GM19240 (cell line): ENCODE measurements around the gene MAGI2.

Experiments
- DNase-seq: peaks from one replicate; pipeline ENCODE4 v3.0.0; 2011; ENCODE audit warnings: low spot score; ENCODE audit not compliant: insufficient read length

MAGI2 gene

DNA sequence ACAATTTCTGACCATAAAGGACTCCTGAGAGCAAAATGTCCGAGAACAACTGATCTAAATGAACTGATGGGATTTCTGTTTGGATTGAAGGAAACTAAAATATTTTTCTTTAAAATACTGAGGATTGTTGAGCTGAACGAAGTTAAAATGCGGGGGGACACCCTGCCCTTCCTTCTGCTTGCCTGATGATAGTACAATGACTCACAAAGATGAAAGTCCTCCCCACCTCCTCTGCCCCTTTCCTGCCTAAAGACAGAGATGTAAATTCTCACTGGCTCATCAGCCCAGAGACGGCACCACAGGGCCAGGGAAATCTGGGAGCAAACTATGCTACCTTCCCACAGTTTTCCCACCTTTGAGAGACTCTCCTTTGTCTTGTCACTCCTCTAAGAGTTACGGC lies 1474.2 kb downstream of the MAGI2 start:
- DNase-seq = no peak

DNA sequence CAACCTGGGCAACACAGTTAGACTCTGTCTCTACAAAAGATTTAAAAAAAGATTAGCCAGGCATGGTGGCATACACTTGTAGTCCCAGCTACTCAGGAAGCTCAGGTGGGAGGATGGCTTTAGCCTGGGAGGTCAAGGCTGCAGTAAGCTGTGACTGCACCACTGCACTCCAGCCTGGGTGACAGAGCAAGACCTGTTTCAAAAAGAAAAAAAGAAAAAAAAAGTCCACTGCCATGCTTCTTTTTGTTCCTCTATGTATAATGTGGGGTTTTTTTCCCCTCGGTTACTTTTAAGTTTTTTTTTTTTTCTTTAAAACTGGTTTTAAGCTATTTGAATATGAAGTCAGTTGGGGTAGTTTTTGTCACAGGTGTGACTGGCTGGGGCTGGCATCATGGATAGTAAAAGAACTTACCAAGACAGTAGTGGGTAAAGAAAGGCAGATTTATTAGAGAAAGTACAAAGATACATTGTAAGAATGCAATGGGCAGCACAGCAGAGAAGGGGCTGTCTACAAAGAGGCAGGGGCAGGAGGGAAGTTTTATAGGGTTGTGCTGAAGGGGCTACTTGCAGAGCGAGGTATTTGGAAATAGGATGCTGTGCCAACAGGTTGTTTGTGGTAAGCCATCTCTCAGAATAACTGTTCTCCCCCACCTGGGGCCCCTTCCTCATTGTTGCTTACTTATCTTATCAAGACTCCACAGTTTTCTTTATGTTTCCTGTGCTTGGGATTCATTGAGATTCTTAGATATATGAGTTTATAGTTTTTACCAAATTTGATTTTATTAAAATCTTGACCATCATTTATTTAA lies 1477.6 kb downstream of the MAGI2 start:
- no peak for DNase-seq

DNA sequence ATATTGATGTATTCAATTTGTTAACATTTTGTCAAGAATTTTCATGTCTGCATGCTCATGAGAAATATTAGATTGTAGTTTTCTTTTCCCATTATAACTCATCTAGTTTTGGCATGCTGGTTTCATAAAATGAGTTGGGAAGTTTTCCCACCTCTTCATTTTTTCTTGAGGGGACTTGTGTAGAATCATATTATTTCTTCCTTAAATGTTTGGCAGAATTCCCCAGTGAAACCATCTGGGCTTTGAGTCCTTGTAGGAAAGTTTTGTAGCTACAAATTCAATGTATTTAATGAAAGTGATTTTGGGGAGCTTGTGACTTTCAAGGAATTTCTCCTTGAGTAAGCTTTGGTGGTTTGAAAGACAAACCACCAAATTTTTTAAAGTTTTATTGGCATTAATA lies 1481.7 kb downstream of the MAGI2 start:
- no peak for DNase-seq

DNA sequence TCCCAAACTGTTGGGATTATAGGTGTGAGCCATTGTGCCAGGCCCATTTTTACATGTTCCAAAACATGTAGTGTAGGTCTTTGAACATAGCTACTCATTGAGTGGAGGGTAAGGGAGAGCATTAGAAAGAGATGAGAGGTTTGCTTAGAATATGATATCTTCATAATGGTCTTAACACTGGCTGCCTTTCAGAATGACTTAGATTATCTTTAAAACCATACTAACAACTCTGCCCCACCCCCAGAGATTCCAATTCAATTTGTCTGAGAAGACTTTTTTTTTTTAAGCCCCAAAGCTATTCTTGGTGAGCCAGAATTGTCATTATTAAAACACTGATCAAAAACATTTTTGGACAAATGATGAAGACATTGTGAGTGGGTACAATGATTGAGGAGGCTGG lies 1486.0 kb downstream of the MAGI2 start:
- no peak for DNase-seq
